Pons (tissue), 1 donor: ENCODE measurements around the gene KRTAP29-1.
"Not testable (repeated sequence)": the region's sequence is repeated elsewhere in the genome, so short reads cannot be mapped to it uniquely, and the experiment has no call there.

Experiments
- DNase-seq: peaks from one replicate; pipeline ENCODE4 v3.0.0-alpha.2; 2016; ENCODE audit warnings: low spot score

The KRTAP29-1 gene

DNA sequence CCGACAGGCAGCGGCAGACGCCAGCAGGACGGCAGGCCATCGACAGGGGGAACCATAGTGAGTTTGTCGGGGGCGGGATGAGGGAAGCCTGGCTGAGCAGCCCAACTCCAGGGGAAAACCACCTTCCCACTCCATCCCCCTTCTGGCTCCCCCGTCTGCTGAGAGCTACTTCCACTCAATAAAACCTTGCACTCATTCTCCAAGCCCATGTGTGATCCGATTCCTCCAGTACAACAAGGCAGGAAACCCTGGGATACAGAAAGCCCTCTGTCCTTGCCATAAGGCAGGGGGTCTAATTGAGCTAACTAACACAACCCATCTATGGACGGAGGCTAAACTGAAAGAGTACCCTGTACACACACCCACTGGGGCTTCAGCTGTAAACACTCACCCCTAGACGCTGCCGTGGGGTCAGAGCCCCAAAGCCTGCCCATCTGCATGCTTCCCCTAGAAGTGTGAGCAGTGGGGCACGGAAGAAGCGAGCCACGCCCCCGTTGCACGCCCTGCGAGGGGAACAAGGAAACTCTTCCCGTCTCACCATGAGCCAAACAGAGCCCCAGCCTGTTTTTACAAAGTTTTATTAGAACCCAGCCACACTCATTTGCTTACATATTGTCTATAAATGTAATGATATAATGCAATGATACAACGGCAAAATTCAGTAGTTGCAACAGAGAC lies 4.1 kb downstream of the KRTAP29-1 start:
- DNase-seq: no peak

GRCh38 chr17:41296846-41297245 lies 5.8 kb downstream of the KRTAP29-1 start:
- no peak for DNase-seq

DNA sequence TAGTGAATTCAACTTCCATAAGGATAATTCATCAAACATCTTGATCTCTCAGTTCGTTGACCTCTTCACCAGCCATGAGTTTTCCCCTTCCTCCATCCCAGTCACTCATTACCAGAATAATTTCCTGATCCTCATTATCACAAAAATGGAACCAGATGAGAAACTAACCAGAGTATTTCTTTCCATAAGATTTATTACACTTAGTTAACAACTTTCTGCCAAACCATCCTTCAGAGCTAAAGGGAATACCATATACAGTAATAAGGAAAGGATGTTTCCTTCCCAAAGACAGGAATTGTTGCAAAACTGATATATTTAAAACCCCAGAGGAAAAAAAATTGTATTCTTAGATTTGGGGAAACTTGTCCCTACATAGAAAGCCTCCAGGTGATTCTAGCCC lies 8.6 kb downstream of the KRTAP29-1 start:
- no peak for DNase-seq

DNA sequence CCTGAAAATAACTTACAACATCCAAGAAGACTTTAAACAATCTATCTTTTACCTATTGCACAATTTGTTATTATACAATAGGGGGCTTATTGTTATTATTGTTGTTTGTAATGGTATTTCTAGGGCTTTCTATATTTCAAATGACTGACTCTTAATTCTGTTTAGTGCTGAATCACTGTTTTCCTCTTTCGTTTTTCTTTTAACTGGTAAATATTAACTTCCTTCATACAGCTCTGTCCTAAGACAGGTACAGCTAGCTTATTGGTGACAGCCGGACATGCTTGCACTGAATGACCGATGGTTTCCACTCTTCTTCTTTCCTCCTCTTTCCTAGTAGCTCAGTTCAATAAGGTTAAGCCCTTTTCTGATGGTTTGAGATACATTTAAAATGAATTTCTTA lies 15.6 kb downstream of the KRTAP29-1 start:
- no peak for DNase-seq

- no peak for DNase-seq
Observed at GRCh38 chr17:41284546-41284945, 18.1 kb downstream of the KRTAP29-1 start.

DNA sequence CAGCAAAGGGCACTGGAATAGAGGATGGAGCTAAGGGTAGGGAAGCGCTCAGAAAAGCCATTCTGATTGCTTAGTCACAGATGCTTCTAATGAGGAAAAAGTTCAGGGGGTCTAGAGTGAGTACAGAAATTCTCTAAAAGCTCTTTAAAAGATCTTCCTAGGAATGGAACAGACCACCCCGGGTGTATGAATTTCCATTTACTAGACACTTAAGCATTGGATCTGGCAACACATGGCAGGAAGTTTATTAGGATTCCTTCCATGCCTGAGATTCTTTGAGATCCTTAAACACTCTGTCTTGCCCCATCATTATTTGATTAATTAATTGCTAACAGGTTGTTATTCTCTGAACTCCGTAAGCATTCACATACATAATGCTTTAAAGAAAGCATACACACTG lies 18.6 kb downstream of the KRTAP29-1 start:
- DNase-seq: no peak

DNA sequence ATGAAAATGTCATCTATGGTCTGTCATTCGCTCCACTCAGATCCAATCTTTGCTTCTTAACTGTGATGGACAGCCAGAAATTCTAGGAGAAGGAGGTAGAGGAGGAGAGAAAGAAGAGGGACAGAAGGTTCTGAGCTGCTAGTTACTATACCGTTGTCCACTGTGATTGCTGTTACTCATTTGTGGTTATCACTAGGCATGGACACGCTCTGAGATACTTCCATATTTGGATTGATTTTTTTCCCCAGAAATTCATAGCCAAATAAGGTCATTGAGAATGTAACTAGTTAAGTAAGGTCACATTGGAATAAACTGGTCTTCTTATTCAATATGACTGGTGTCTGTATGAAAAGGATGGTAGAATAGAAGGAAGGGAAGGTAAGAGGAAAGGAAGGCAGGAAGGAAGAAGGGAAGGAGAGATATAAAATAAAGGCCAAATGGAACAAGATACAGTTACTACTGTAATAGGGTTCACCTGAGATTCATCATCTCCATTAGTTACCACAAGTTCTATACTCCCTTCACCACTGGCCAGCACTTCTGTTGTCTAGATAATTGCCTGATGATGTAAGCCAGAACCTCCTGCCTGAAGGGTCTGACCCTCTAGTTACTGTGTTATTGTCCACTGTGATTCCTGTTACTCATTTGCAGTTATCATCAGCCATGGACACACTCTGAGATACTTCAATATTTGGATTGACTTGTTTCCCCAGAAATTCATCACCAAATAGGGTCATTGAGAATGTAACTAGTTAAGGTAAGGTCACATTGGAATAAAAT lies 24.3 kb downstream of the KRTAP29-1 start:
- no peak for DNase-seq

- not testable (repeated sequence) for DNase-seq
Observed at GRCh38 chr17:41275648-41276190, 26.9 kb downstream of the KRTAP29-1 start, which contains the start of gene KRTAP9-7. KRTAP9-7 (plus strand) TSS chr17:41275698; CDS start chr17:41275698, 0 bp downstream.

GRCh38 chr17:41271858-41272257 lies 30.8 kb downstream of the KRTAP29-1 start:
- DNase-seq: no peak

DNA sequence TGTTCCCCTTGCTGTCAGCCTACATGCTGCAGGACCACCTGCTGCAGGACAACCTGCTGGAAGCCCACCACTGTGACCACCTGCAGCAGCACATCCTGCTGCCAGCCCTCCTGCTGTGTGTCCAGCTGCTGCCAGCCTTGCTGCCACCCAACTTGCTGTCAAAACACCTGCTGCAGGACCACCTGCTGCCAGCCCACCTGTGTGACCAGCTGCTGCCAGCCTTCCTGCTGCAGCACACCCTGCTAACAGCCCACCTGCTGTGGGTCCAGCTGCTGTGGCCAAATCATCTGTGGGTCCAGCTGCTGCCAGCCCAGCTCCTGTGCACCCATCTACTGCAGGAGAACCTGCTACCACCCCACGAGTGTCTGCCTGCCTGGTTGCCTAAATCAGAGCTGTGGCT lies 31.3 kb downstream of the KRTAP29-1 start:
- DNase-seq: not testable (repeated sequence)

GRCh38 chr17:41267711-41268110 lies 34.9 kb downstream of the KRTAP29-1 start:
- no peak for DNase-seq

GRCh38 chr17:41265078-41265477 lies 37.6 kb downstream of the KRTAP29-1 start, which contains the start of gene KRTAP9-6:
KRTAP9-6 (plus strand) TSS chr17:41265378; CDS start chr17:41265378, 0 bp downstream.
- no peak for DNase-seq

DNA sequence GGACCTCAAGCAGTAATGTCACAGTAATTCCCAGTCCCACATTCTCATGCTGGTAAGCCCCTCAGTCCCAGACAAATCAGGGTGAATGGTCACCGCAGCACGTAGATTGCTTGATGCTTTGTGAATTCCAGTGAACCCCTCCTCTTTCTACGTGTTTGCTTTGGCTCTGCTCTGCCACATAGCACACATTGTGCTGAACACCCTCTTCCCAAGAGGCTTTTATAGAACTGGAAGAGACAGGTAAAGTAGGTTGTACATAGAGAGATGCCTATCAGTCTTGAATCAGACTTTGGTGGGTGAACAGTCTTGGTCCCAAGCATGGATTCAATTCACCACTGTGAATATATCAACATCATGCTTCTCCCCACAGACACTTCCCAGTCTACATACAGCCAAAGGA lies 38.1 kb downstream of the KRTAP29-1 start:
- DNase-seq: no peak

DNA sequence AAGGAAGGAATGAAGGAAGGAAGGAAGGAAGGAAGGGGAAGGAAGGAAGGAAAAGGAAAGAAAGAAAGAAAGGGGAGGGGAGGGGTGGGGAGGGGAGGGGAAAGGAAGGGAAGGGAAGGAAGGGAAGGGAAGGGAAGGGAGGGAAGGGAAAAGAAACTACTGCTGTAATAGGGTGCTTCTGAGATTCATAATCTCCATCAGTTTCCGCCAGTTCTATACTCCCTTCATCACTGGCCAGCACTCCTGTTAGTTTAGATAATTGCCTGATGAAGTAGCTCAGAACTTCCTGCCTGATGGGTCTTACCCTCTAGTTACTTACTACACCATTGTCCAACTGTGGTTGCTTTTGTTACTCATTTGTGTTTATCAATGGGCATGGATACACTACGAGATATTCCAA lies 39.4 kb downstream of the KRTAP29-1 start:
- no peak for DNase-seq

DNA sequence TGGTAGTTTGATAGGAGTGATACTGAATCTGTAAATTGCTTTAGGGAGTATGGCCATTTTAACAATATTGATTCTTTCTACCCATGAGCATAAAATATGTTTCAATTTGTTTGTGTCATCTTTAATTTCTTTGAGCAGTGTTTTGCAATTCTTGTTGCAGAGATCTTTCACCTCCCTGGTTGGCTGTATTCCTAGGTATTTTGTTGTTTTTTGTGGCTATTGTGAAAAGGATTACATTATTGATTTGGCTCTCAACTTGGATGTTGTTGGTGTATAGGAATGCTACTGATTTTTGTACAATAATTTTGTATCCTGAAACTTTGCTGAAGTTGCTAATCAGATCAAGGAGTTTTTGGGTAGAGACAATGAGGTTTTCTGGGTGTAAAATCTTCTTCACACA lies 44.2 kb downstream of the KRTAP29-1 start:
- no peak for DNase-seq

DNA sequence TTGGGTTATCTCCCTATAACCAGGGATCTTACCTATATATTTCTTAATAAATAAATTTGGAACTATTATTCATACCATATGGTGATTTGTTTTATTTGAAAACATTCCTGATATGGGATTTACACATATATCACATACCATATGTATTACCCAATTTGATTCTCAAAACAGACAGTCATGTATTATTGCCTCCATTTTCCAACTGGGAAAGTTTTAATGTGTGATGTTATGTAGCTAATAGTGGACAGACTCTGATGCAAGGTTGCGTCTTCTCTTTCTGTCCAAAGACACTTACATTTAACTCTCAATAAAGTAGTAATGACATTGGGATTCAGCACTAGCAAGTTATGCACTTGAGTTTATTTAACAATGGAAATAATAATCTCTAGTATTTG lies 46.4 kb downstream of the KRTAP29-1 start:
- DNase-seq: no peak

DNA sequence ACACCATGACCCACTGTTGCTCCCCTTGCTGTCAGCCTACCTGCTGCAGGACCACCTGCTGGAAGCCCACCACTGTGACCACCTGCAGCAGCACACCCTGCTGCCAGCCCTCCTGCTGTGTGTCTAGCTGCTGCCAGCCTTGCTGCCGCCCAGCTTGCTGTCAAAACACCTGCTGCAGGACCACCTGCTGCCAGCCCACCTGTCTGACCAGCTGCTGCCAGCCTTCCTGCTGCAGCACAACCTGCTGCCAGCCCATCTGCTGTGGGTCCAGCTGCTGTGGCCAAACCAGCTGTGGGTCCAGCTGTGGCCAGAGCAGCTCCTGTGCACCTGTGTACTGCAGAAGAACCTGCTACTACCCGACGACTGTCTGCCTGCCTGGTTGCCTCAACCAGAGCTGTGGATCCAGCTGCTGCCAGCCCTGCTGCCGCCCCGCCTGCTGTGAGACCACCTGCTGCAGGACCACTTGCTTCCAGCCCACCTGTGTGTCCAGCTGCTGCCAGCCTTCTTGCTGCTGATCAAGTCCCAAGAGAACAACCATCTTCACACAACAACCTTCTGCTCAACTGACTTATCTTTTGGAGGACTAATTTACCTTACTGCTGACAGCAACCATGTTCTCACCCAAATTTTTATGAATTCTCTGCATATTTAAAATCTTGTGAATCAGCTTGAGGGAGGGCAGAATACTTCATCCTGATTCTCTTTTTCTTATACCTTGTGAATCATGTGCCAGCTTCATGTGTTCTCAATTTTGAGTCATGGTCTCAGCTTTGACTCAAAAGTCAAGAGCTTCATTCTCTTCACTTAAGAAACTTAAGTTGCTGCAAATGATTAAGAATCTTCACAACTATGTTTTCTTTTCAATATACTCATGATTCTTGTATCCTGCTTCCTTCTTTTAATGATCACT lies 47.0 kb downstream of the KRTAP29-1 start, which contains the start of gene KRTAP9-9:
Gene KRTAP9-9, plus strand, starts transcription at position 4 of the 910 bp plus-strand sequence.
- not testable (repeated sequence) for DNase-seq

GRCh38 chr17:41254861-41255260 lies 47.8 kb downstream of the KRTAP29-1 start:
- no peak for DNase-seq
